ENCODE measurements around the gene KLK5.

GRCh38 chr19:50898018-50898417, 54.8 kb downstream of the KLK5 start:
- TF ChIP-seq CTCF (optimal IDR thresholded peaks at IDR 0.05 in 1 of 3, IDR thresholded peaks at IDR 0.05 in 1 of 3, conservative IDR thresholded peaks at IDR 0.05 in 1 of 3; ENCODE audit: extremely low read depth in 1 of 3, insufficient read depth in 2 of 3, low read length in 3 of 3) (no peak), EZH2 (IDR thresholded peaks at IDR 0.05; ENCODE audit: low read length) (no peak)

Measured in keratinocyte (primary cell).